DMS 273 (cell line): ENCODE results near the gene RPUSD4.
A peak's percentile ranks its signal among the peaks of the same experiment; 100 is the strongest.

ENCODE experiments used
- DNase-seq: peaks from one replicate; lab custom pipeline; 2025; ENCODE audit not compliant: unreplicated experiment; lab: John Stamatoyannopoulos, UW

Gene RPUSD4

DNA sequence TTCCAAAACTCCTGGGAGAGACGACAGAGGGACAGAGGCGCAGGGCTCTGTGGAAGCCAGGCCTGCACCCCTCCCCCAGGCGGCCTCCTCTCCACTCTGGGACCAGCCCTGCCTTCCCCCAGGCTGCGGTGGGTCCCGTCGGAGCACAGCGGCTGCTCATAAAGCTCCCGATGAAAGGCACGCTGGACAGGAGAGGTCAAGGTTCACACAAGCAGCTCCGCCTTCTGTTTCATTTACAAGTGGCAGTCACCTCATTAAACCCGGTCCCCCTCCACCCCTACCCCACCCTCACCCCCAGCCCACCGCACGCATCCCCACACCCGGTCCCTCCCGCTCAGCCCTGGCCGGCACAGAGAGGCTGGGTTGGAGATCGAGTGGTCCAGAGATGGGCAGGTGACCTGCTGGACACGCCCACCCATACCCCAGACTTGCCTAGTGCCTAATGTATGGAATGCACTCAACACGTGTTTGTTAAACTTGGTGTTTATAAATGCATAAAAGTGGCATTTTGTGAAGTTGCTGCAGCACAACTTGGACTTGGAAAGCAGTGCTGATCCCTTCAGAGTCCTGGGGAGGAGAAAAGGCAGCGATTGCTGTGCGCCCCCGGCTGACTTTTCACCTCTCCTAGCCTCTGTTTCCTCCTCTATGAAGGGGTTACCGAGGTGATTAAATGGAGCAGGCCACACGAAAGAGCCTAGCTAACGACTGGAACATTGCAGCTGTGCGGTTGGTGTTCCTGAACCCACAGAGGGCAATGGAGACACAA is 26.0 kb downstream of the RPUSD4 start:
- no peak for DNase-seq

DNA sequence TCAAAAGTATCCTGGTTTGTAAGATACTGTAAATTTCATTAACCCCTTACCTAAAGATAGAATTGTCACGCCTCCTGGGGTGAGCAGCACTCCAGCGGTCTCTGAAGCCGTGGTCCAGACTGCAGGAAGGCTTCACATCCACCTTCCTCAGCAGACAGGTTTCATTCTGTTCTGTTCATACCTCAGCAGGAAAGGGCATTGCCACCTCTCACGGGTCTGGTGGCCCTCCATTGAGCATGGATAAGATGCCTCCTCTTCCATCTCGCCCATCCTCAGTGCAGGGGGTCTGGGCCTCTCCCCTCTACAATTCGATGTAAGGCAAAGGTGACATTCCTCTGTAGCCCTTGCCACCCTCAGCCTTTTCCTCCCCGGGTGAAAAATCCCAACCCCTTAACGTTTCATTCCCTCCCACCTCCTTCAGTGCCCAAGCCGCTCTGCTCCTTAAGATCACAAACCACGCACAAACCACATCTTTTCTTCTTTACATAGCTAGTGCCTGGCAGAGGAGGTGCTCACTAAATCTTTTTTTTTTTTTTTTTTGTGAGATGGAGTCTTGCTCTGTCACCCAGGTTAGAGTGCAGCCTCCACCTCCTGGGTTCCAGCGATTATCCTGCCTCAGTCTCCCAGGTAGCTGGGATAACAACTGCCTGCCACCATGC is 28.5 kb downstream of the RPUSD4 start:
- DNase-seq: no peak

DNA sequence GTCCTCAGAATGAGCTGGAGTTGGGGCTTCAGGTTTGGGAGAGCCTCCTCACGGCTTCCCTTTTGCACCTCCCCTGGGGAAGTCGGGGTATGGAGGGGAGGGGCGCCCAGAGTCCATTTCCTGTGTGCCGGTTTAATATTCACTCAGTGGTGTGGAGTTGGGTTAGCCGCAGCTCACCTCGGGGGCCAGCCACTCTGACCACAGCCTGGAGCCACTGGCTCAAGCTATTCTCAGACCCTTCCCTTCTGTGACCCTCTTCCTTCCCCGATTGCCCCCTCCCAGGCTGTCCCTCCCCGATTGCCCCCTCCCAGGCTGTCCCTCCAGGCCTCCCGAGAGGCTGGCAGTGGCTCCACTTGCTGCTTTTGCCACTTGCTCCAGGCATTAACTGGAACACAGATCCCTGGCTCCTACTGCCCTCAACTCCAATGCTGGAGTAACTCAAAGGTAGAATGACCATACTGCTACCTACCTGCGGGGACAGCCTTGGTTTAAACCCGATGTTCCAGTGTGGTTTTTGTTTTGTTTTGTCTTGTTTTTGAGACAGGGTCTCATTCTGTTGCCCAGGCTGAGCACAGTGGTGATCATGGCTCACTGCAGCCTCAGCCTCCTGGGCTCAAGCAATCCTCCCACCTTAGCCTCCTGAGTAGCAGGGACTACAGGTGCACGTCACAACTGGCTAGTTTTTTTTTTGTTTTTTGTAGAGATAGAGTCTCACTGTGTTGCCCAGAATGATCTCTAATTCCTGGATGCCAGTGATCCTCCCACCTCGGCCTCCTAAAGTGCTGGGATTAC is 29.3 kb downstream of the RPUSD4 start:
- DNase-seq: no peak

- DNase-seq: no peak
Observed at GRCh38 chr11:126176853-126177470, 34.5 kb downstream of the RPUSD4 start.

- DNase-seq: no peak
Observed at GRCh38 chr11:126175393-126175792, 36.1 kb downstream of the RPUSD4 start.

- DNase-seq: no peak
Observed at GRCh38 chr11:126174816-126175215, 36.6 kb downstream of the RPUSD4 start.

DNA sequence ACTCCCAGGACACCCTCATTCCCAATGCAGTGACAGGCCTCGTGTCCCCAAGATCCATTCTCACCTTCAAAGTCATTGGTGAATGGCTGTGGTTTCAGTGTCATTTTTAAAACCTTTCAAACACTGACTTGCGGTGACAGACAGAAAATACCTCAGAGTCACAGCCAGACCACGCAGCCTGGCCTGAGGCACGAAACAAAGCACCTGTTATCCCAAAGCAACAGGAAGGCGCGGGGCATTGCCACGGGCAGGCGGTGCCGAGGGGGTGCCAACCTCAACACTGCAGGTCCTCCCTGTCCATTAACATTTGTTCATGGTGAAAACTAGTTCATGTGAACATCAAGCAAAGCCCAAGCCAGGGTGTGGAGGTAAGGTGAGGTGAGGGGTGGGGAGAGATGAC is 38.2 kb downstream of the RPUSD4 start:
- no peak for DNase-seq

DNA sequence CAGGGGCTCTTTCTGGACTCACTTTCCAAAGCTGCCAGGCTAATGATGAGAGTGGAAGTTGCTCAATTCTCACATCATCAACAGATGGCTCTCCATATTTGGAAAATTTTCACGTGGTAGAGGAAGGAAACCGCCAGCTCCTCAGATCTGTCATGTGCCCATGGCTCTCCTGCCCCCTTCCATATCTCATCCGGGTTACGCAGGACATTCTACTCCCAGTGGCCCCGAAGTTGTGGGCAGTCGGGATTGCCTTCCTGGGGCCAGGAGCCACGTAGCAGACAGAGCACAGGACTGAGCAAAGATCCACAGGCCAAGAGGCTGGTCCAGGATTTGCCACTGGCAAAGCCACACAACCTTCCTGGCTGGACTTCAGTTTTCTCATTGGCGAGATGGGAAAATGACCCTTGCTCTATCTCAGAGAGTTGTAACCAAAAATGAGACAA is 38.8 kb downstream of the RPUSD4 start:
- DNase-seq: peak; percentile 74

DNA sequence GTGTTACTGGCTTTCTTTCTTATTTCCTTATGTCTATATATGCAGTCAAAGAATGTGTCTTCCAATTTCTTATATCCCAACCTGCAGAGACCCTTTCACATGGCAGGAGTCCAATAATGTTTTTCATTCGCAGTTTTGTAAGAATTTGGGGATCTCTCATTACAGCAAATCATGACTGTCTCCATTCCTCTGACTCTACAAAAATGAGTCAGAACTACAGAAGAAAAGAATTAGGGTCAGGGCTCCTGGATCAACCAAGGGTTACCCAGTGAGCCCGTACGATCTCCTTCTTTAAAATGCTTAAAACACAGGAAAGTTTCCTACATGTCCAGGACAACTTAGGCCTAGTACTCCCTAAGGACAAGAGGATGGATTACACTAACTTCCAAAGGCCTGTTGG is 42.2 kb downstream of the RPUSD4 start:
- DNase-seq: no peak

DNA sequence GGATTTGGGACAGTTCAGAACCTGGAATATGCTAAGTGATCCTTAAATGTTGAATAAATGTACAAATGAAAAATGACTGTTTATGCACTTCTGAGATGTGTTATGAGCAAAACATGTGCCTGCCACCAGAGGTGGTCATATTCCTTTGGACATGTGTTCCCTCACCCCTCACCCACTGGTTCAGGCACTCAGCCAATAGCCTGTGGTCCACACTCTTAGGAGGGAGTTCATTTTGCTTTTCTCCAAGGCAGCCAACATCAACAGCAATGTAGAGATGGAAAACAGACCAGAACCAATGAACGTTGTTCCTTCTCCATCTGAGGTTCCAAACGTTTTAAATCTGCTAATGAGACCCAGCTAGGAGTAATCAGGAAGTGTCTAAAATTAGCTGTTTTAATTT is 44.0 kb downstream of the RPUSD4 start:
- peak; percentile 47 for DNase-seq

- no peak for DNase-seq
Observed at GRCh38 chr11:126166413-126166812, 45.0 kb downstream of the RPUSD4 start.

DNA sequence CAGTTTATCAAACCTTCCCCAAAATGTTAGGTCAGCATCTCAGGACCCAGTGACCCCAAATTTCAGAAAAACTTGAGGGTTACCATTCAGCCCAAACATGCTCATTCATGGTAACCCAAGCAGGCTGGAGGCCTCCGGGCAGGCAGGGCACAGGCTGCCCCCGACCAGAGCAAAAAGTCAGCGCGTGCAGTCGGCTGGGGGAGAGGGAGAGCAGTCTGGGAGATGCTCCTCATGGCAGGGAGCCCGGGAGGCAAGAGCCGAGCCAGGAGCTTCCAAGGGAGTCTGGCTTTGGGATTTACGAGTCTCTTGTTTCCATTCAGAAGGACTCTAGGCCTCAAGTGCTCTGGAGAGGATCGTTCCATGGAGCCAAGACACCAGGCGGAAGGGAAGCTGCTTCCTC is 45.7 kb downstream of the RPUSD4 start:
- DNase-seq: peak; percentile 48

DNA sequence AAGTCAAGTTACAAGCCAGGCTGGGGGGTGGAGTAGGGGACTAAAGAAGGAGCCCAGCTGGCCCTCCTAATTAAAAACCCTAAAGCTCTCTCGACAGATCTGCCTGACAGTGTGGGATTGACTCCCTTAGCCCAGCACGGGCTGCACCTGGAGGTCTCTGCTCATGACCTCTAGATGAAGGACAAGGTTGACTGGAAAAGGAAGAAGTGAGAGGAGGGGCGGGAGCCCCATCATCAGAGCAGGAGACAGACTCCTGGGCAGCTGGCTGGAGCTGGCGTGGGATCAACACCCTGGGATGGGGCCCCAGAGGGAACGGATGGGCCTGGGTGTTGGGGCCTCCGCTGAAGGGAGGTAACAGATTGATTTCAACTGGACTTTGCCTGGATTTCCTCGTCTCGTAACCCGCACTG is 46.1 kb downstream of the RPUSD4 start:
- DNase-seq: peak; percentile 75

- DNase-seq: no peak
Observed at GRCh38 chr11:126164781-126165180, 46.7 kb downstream of the RPUSD4 start.

- DNase-seq: no peak
Observed at GRCh38 chr11:126163779-126164178, 47.7 kb downstream of the RPUSD4 start.

DNA sequence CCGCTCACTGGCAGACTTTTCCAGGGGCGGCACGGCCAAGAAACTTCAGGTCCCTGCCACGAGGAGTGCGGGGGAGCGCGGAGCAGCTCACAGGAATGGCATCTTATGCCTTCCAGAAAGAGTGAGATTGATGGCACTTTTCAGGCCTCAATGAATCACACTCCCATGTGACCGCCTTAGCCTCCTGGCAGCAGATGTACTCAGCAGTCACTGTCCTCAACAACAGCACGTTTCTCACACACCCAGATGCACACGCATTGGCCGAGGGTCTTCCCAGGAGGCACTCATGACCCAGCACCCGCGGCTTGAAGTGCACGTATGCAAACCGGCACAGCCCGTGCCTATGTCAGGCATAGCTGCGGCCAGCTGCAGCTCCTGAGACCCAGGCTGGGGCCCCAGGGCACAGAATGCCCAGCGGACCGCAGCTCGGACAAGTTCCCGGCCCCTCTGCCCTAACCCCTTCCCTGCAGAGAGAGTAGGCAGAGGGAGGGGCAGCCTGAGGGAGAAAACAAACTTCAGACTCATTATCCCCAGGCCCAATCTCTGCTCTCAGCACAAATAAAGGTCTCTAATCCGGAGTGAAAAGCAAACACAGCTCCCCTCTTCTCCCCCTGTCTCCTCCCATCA is 48.3 kb downstream of the RPUSD4 start:
- no peak for DNase-seq

- DNase-seq: peak; percentile 8
Observed at GRCh38 chr11:126162306-126163030, 49.0 kb downstream of the RPUSD4 start.

- DNase-seq: no peak
Observed at GRCh38 chr11:126161023-126161391, 50.4 kb downstream of the RPUSD4 start.

- DNase-seq: no peak
Observed at GRCh38 chr11:126160345-126161022, 51.0 kb downstream of the RPUSD4 start.
